ENCODE measurements around the gene RNF38.
"Not testable (repeated sequence)": the region's sequence is repeated elsewhere in the genome, so short reads cannot be mapped to it uniquely, and the experiment has no call there.

RNF38 gene

DNA sequence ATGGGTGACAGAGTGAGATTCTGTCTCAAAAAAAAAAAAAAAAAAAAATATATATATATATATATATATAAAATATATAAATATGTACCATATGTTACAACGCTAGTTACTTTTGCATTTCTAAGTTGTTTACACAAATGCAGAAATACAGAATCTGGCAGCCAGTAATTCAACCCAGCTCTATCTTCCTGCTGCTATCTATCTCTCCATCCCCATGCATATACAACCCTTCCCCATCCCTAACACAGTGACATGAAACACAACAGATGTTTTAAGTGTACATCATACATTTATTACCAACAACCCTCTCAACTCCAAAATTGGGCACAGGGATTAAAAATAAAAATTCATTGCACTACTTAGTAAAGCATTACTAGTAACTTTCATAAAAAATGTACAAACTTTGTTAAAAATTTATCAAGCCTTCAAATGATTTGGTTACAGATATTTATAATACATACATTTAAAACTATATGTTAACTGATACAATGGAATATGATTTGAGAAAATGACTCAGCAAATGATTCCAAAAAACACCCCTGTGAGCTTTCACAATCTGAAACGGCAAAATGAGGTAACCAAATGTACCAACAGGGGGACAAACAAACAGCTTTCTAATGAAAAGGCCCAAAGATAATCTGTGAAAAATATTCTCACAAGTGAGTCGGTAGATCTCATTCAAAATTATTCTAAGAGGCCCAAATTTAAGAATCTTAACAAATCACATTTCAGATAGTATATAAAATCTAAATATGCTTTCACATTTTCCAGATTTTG lies 63.8 kb downstream of the RNF38 start:
- no peak for DNase-seq (ENCODE audit: low spot score)

DNA sequence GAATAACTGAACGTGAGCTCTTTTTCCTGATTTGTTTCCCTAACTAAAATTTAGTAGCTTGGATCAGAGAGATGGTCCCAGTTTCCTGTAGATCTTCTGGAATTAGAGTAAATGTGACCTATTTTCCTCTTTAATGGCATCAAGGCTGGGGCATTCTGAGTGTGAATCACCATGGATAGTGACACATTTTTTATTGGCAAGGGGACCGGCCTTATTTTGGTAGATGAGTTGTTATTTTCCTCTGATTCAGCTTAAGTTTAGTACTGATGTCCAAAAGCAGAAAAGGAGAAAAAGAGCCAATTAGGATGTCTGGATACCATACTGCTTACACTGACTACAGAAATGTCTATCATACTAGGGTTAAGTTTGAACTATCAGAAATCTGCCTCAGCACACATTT lies 68.1 kb downstream of the RNF38 start:
- DNase-seq (ENCODE audit: low spot score), result no peak

DNA sequence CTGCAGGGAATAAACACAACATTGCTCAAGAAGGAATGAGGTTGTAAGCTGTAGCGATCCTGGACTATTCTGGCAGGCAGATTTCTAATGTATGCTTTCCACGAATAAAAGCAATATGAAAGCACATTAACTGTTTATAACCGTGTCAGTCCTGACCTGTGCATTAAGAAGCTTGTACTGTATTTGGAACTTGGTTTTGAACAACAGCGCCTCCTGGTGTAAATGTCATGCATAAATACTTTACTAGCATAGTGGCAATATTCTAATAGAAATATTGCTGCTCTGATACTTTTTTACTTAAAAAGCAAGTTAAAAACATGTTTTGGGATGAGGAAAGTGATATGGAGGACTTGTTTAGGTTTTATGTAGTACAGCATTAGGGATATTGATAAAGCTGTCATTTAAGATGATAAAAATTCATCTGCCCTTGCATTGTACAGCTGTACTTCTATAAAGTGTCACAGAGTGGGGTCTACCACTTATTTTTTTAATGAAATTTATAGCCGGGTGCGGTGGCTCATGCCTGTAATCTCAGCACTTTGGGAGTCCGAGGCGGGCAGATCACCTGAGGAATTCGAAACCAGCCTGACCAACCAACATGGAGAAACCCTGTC lies 71.2 kb downstream of the RNF38 start:
- DNase-seq (ENCODE audit: low spot score), result peak; percentile 79

- no peak for DNase-seq (ENCODE audit: low spot score)
These were observed 74.8 kb downstream of the RNF38 start for GRCh38 chr9:36325081-36325828.

DNA sequence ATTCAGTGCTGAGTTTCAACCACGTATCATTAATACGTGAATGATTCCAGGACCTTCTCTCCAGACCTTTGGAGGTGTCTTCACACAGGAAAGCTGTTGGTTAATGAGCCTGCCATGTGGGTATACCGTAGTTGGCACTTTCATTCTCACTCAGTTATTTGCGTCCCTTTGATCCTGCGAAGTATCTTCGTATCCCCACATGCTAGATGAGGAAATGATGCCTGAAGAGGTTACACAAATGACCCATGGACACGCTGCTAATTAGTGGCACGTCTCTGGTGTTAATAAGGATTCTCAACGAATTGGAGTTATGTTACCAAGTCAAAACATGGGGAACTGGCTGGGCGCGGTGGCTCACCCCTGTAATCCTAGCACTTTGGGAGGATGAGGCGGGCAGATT lies 76.1 kb downstream of the RNF38 start:
- no peak for DNase-seq (ENCODE audit: low spot score)

DNA sequence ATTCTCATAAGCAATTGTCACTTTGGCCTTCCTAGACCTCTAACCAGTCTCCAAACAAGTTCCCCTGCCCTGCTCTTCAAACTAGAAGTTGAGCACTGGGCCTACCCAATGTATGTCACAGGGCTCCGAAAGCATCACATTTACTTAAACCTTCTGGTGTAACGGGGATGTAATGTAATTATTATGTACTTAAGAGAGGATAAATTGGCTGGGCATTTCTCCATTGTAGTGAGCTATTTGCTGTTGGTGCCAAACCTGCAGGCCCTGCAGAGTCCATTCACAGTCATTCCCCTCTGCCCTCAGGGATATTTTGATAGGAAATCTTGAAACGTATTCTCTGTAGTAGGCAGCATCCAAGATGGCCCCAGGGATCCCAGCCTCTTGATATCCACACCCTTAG lies 77.6 kb downstream of the RNF38 start:
- DNase-seq (ENCODE audit: low spot score), result no peak

GRCh38 chr9:36321903-36322302 lies 78.2 kb downstream of the RNF38 start:
- DNase-seq (ENCODE audit: low spot score), result not testable (repeated sequence)

DNA sequence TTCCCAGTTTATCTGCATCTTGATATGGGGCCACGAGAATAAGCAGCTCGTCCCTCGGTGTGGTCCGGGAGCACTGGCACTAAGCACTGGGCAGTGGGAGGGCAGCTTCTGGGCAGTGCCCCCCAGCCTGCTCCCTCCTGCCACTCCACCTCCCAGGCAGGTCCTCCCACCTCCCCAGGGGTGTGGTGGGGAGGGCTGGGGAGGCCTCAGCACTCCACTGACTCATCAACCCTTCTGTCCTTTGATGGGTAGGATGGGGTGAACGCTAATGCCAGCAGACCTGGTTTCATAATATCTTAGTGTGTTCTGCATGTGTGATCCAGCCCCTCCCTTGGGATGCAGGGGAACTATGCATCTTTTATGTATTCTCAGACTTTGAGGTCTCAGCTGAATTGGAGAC lies 79.6 kb downstream of the RNF38 start:
- DNase-seq (ENCODE audit: low spot score), result no peak

GRCh38 chr9:36319806-36320205 lies 80.3 kb downstream of the RNF38 start:
- DNase-seq (ENCODE audit: low spot score), result no peak

GRCh38 chr9:36319183-36319582 lies 80.9 kb downstream of the RNF38 start:
- DNase-seq (ENCODE audit: low spot score), result no peak

GRCh38 chr9:36318212-36318802 lies 81.8 kb downstream of the RNF38 start:
- DNase-seq (ENCODE audit: low spot score), result no peak

- no peak for DNase-seq (ENCODE audit: low spot score)
These were observed 82.3 kb downstream of the RNF38 start for GRCh38 chr9:36317766-36318165.

- DNase-seq (ENCODE audit: low spot score), result peak; percentile 96
These were observed 83.3 kb downstream of the RNF38 start for GRCh38 chr9:36316611-36317317.

GRCh38 chr9:36316049-36316448 lies 84.0 kb downstream of the RNF38 start:
- no peak for DNase-seq (ENCODE audit: low spot score)

DNA sequence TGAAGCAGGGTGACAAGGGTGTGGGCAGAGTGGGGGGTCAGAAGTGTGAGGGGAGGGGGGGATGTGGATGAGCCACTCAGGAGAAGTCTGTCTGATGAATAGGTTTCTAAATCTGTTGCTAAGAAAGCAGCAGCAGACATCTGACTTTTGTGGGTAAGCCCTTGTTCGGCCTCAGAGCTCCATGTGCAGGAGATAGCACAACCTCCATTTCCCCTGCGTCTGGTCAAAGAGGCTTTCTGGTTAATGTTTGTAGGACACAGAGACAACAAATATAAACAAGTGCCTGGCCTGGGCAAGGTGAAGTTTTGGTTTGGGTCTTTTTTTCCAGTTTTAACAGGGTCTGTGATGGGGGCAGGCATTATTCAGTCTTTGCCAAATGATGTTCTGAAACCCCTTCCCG lies 84.8 kb downstream of the RNF38 start:
- no peak for DNase-seq (ENCODE audit: low spot score)

DNA sequence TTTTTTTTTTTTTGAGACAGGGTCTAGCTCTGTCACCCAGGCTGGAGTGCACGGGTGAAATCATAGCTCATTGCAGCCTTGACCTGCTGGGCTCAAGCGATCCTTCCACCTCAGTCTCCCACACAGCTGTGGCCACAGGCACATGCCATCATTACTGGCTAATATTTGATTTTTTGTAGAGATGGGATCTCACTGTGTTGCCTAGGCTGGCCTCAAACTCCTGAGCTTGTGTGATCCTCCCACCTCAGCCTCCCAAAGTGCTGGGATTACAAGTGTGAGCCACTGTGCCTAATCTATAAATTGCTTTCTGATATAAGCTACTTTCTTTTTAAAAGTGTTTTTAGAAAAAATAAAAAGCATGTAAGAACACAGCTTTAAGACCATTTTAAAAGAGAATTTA lies 85.3 kb downstream of the RNF38 start:
- DNase-seq (ENCODE audit: low spot score), result no peak

DNA sequence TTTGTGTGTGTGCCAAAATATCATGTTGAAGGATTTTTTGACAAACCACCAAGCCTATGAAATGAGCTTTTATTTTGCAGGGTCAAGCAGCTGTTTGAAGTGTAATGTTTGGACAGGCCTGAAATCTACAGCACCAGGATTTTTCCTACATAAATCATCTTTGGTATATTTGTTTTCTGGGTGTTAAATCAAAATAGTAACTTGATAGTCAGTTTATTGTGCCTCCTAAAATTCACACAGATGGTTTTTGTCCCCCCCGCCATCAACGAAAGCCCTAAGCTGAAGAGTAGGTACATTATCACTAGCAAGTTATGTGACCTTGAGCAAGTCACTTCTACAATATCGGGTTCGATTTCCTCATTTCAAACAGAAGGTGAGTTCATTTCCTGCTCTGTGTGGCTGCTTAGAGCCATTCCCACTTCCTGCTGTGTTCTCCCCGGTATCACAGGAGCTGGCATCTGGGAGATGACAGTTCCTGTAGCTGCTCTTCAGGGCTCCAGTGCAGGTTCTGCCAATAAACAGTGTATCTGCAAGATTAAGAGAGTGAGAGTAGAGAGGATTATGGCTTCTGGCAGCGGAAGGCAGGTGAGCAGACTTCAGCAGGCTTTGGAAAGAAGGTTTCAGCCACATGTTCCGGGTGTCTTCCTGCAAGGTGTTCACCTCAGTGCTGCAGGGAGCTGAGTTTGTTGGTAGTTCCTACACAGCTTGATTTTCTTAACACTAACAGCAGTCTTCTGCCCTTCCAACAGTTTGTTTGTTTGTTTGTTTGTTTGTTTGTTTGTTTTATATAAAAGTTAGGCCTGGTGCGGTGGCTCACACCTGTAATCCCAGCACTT lies 93.4 kb downstream of the RNF38 start:
- no peak for DNase-seq (ENCODE audit: low spot score)

GRCh38 chr9:36304366-36304765 lies 95.7 kb downstream of the RNF38 start:
- DNase-seq (ENCODE audit: low spot score), result not testable (repeated sequence)

GRCh38 chr9:36301227-36301626 lies 98.8 kb downstream of the RNF38 start:
- DNase-seq (ENCODE audit: low spot score), result no peak

DNA sequence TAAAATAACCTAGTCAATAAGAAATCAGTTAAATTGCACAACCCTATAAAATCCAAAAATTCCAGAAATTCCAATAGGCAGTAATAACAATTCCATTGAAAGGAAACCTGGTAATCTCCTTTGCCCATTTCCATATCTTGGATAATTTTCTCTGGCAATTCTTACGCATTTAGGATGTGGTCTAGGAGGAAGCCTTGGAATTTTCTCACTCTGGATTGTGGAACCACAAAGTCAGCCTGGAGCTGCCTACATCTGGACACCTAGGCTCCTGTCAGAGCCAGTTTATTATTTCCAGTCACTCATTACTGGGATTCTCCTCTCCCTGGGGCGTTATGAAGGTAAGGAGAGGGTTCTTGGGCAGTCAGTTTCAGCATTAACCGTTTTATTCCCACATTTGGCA lies 101.5 kb downstream of the RNF38 start:
- DNase-seq (ENCODE audit: low spot score), result no peak

- no peak for DNase-seq (ENCODE audit: low spot score)
These were observed 102.3 kb downstream of the RNF38 start for GRCh38 chr9:36297798-36298197.

All from putamen (tissue), 1 donor.